HepG2 (cell line): ENCODE data around the gene ANKS1A.

Experiments
- EZH2 ChIP-seq: conservative IDR thresholded peaks from 2 replicates; pipeline ENCODE4 v1.6.1; 2012; ENCODE audit warnings: mild to moderate bottlenecking, low read depth, low read length, moderate library complexity
- KAT7 ChIP-seq: IDR thresholded peaks from 2 replicates; pipeline ENCODE4 v1.6.1; 2018; ENCODE audit warnings: borderline replicate concordance, missing compliant biosample characterization
- MTF1 ChIP-seq: sonication (generic); formaldehyde crosslinking; IDR thresholded peaks from 2 replicates; pipeline ENCODE4 v1.5.0; 2020; ENCODE audit warnings: missing genetic modification reagents
- PHF20 ChIP-seq: sonication (generic); formaldehyde crosslinking; IDR thresholded peaks from 2 replicates; pipeline ENCODE4 v1.5.0; 2020; ENCODE audit warnings: mild to moderate bottlenecking, missing genetic modification reagents
- POLR2A ChIP-seq, 2 experiments: IDR thresholded peaks; 2 replicates each; pipeline ENCODE4 v1.6.1; 2011; ENCODE audit warnings: low read depth in 2 of 2, low read length in 2 of 2, mild to moderate bottlenecking in 1 of 2, moderate library complexity in 1 of 2; ENCODE audit not compliant: insufficient read depth in 1 of 2
- ZBTB33 ChIP-seq: sonication (generic); formaldehyde crosslinking; IDR thresholded peaks from 2 replicates; pipeline ENCODE4 v1.4.0; 2020; ENCODE audit warnings: missing genetic modification reagents
- ZBTB40 ChIP-seq, 2 experiments: fragments of 450-650 bp in 1 of 2; sonication (generic) in 1 of 2; formaldehyde crosslinking in 1 of 2; IDR thresholded peaks; 2 replicates each; pipeline versions ENCODE4 v1.6.1 to v1.8.0; 2016 to 2022; ENCODE audit warnings: antibody characterized with exemption in 1 of 2, mild to moderate bottlenecking in 1 of 2, missing genetic modification reagents in 1 of 2
- ZFP91 ChIP-seq: sonication (generic); formaldehyde crosslinking; IDR thresholded peaks from 2 replicates; pipeline ENCODE4 v1.9.0; 2022; ENCODE audit warnings: missing genetic modification reagents, mild to moderate bottlenecking, borderline replicate concordance
- ZFX ChIP-seq: sonication (generic); formaldehyde crosslinking; IDR thresholded peaks from 2 replicates; pipeline ENCODE4 v1.4.0; 2020; ENCODE audit warnings: mild to moderate bottlenecking, low read depth, missing genetic modification reagents, moderate library complexity
- ZNF3 ChIP-seq: IDR thresholded peaks from 2 replicates; pipeline ENCODE4 v1.7.0; 2017; ENCODE audit warnings: inconsistent platforms

- TF ChIP-seq POLR2A (IDR thresholded peaks at IDR 0.05; ENCODE audit: insufficient read depth in 1 of 2, low read depth in 2 of 2, low read length in 2 of 2) (no peak), KAT7 (CRISPR knock-in tag) (no peak), ZBTB40 (IDR thresholded peaks at IDR 0.05) (no peak), ZBTB40 (CRISPR knock-in tag; IDR thresholded peaks at IDR 0.05) (no peak), ZFX (CRISPR knock-in tag) (peak; percentile 52), EZH2 (no peak), ZBTB33 (CRISPR knock-in tag) (no peak), ZFP91 (CRISPR knock-in tag) (no peak), MTF1 (no peak), PHF20 (CRISPR knock-in tag) (no peak), ZNF3 (CRISPR knock-in tag) (no peak)
Observed at GRCh38 chr6:35031611-35032529, 142.8 kb downstream of the ANKS1A start.
